HepG2 (cell line): ENCODE data around the gene PRKN. TPM values are rescaled to one million over a fixed set of nuclear protein-coding genes. Genes with fewer than 3 reads are reported as not detected.

Experiments
- ATAC-seq: fragments of 200-7000 bp; cut with Tn5 transposase; 3 replicates; pipeline ENCODE4 v1.9.1; 2020; ENCODE audit warnings: mild to moderate bottlenecking, moderate library complexity
- BruUV-seq: library from RNA; stranded (reverse); fragments of 400-500 nt; replicated peaks from 2 replicates; lab custom pipeline; 2021; lab: Mats Ljungman, UMichigan
- CTCF ChIA-PET: fragments of 300-600 bp; formaldehyde crosslinking; extraction: SDS; loops from one replicate; lab custom pipeline; 2021; ENCODE audit warnings: low total read pairs, inconsistent platforms, low intra/inter-chr PET ratio; lab: Yijun Ruan, JAX
- POLR2A ChIA-PET: fragments of 350-600 bp; sonication (Branson Sonifier 250); formaldehyde crosslinking; loops from one replicate; lab custom pipeline; 2020; ENCODE audit warnings: antibody characterized with exemption, inconsistent platforms; lab: Yijun Ruan, JAX
- DNase-seq: peaks from one replicate; pipeline ENCODE4 v3.0.0-alpha.2; 2015; ENCODE audit warnings: low spot score
- FAIRE-seq: peaks from 3 replicates; lab custom pipeline; 2011; peaks lifted over from hg19 to GRCh38; lab: Jason Lieb, UNC
- H2AFZ ChIP-seq: one replicate; pipeline ENCODE4 v1.6.1; 2011; ENCODE audit warnings: low read length, inconsistent platforms
- H3K27ac ChIP-seq: fragments of 300-600 bp; 3 replicates; pipeline ENCODE4 v1.8.0; 2011; ENCODE audit warnings: mixed run types, mild to moderate bottlenecking, mixed read lengths, low read length, inconsistent platforms; ENCODE audit not compliant: insufficient read depth; ENCODE audit errors: extremely low read length
- H3K27me3 ChIP-seq, 2 experiments: fragments of 200-600 bp in 1 of 2; 2 replicates in 1 of 2; 3 replicates in 1 of 2; pipeline versions ENCODE4 v1.6.0 to v1.8.0; 2011; ENCODE audit warnings: low read length in 2 of 2, mild to moderate bottlenecking in 2 of 2, moderate library complexity in 2 of 2, inconsistent platforms in 1 of 2; ENCODE audit not compliant: insufficient read depth in 2 of 2, control insufficient read depth in 1 of 2
- H3K36me3 ChIP-seq, 2 experiments: fragments of 200-600 bp in 1 of 2; replicated peaks in 1 of 2; 2 replicates in 1 of 2; 3 replicates in 1 of 2; pipeline versions ENCODE4 v1.5.1 to v1.8.0; 2011; ENCODE audit warnings: low read length in 2 of 2, inconsistent platforms in 1 of 2; ENCODE audit not compliant: insufficient read depth in 2 of 2, control insufficient read depth in 1 of 2
- H3K4me1 ChIP-seq: 2 replicates; pipeline ENCODE4 v1.5.1; 2012; ENCODE audit warnings: low read length, inconsistent platforms; ENCODE audit not compliant: insufficient read depth
- H3K4me2 ChIP-seq: 2 replicates; pipeline ENCODE4 v1.6.0; 2011; ENCODE audit warnings: low read depth, low read length, inconsistent platforms
- H3K4me3 ChIP-seq, 3 experiments: fragments of 200-600 bp in 1 of 3; sonication (generic), shearing (Covaris generic) in 1 of 3; replicated peaks in 1 of 3; 2 replicates each; pipeline ENCODE4 v1.5.1; 2011 to 2016; ENCODE audit warnings: low read length in 3 of 3, inconsistent platforms in 2 of 3, low read depth in 2 of 3, mild to moderate bottlenecking in 2 of 3, control low read depth in 1 of 3, mixed read lengths in 1 of 3; ENCODE audit not compliant: insufficient read depth in 1 of 3
- H3K79me2 ChIP-seq: one replicate; pipeline ENCODE4 v1.6.1; 2011; ENCODE audit warnings: low read length, inconsistent platforms; ENCODE audit not compliant: insufficient read depth
- H3K9ac ChIP-seq: 2 replicates; pipeline ENCODE4 v1.6.0; 2011; ENCODE audit warnings: mild to moderate bottlenecking, low read depth, low read length, inconsistent platforms; ENCODE audit not compliant: insufficient read depth
- H3K9me3 ChIP-seq: 2 replicates; pipeline ENCODE4 v1.5.1; 2012; ENCODE audit warnings: mild to moderate bottlenecking, low read length
- H4K20me1 ChIP-seq: 2 replicates; pipeline ENCODE4 v1.6.0; 2011; ENCODE audit warnings: inconsistent platforms, mild to moderate bottlenecking, low read length, moderate library complexity; ENCODE audit not compliant: insufficient read depth
- JUND ChIP-seq: sonication (generic); formaldehyde crosslinking; IDR thresholded peaks from 2 replicates; pipeline ENCODE4 v1.8.0; 2022; ENCODE audit warnings: mild to moderate bottlenecking, missing genetic modification reagents
- SALL1 ChIP-seq: sonication (generic); formaldehyde crosslinking; IDR thresholded peaks from 2 replicates; pipeline ENCODE4 v1.8.0; 2022; ENCODE audit warnings: mild to moderate bottlenecking, missing genetic modification reagents
- SNAPC2 ChIP-seq: sonication (generic); formaldehyde crosslinking; IDR thresholded peaks from 2 replicates; pipeline ENCODE4 v1.8.1; 2022; ENCODE audit warnings: mild to moderate bottlenecking, missing genetic modification reagents
- ZFP36L2 ChIP-seq: sonication (generic); formaldehyde crosslinking; IDR thresholded peaks from 2 replicates; pipeline ENCODE4 v1.4.0; 2020; ENCODE audit warnings: missing genetic modification reagents
- ZNF563 ChIP-seq: sonication (generic); formaldehyde crosslinking; IDR thresholded peaks from 2 replicates; pipeline ENCODE4 v1.8.0; 2022; ENCODE audit warnings: mild to moderate bottlenecking, moderate library complexity, missing genetic modification reagents
- ZNF772 ChIP-seq: sonication (generic); formaldehyde crosslinking; IDR thresholded peaks from 2 replicates; pipeline ENCODE4 v1.5.0; 2020; ENCODE audit warnings: mild to moderate bottlenecking, missing genetic modification reagents
- ZNF879 ChIP-seq: sonication (generic); formaldehyde crosslinking; IDR thresholded peaks from 2 replicates; pipeline ENCODE4 v1.8.1; 2023; ENCODE audit warnings: missing genetic modification reagents
- WGBS: methylation state at CpG from one replicate; pipeline ENCODE4 v1.1.6; 2017; ENCODE audit warnings: low lambda C conversion rate; 5-methylcytosine and 5-hydroxymethylcytosine counted together
- in situ Hi-C: cut with HindIII; loops from 2 replicates; pipeline ENCODE4 v1.10.0; 2017; ENCODE audit warnings: low pct_unique_long_range_greater_than_20kb; ENCODE audit not compliant: extremely low pct_ligation_motif_present
- intact Hi-C: fragments of 100-400 bp; cut with micrococcal nuclease; formaldehyde crosslinking; loops from one replicate; pipeline ENCODE4 v1.10.0; 2022; ENCODE audit not compliant: unreplicated experiment
- polyA plus RNA-seq, 8 experiments: library from polyadenylated mRNA; depleted of rRNA in 3 of 8; stranded (reverse) in 7 of 8; unstranded in 1 of 8; fragments of >200 nt; fragmentation: Illumina TruSeq in 4 of 8; extraction: Trizol in 4 of 8; gene quantifications; 2 replicates each; pipeline versions ENCODE4 v1.2.1 to v1.2.3, GENCODE V29; 2011 to 2016; ENCODE audit warnings: low read depth in 4 of 8, missing spikeins in 1 of 8, mixed read lengths in 1 of 8; ENCODE audit not compliant: insufficient read depth in 1 of 8
- total RNA-seq, 5 experiments: library from RNA; depleted of rRNA; stranded (reverse); fragments of >200 nt; fragmentation: Illumina TruSeq; extraction: Trizol; gene quantifications; 2 replicates each; pipeline ENCODE4 v1.2.3, GENCODE V29; 2016; ENCODE audit warnings: low read depth in 1 of 5
- TF ChIP-seq, protein P1 (sequence below): sonication (generic); formaldehyde crosslinking; IDR thresholded peaks from 2 replicates; pipeline ENCODE4 v1.5.0; 2020; ENCODE audit warnings: missing genetic modification reagents
- TF ChIP-seq, protein P2 (sequence below): sonication (generic); formaldehyde crosslinking; IDR thresholded peaks from 2 replicates; pipeline ENCODE4 v1.8.1; 2023; ENCODE audit warnings: mild to moderate bottlenecking, missing genetic modification reagents
- TF ChIP-seq, protein P3 (sequence below): sonication (generic); formaldehyde crosslinking; IDR thresholded peaks from 2 replicates; pipeline ENCODE4 v1.4.0; 2020; ENCODE audit warnings: missing genetic modification reagents
- TF ChIP-seq, protein P4 (sequence below): sonication (generic); formaldehyde crosslinking; IDR thresholded peaks from 2 replicates; pipeline ENCODE4 v1.5.0; 2020; ENCODE audit warnings: missing genetic modification reagents, mild to moderate bottlenecking, borderline replicate concordance

PRKN gene
- total and polyA plus RNA-seq, 2 of the 13 experiments (the other 11 are each of a cell fraction or from before 2014, with no cell fraction given), result 0.31 to 0.44 TPM

DNA sequence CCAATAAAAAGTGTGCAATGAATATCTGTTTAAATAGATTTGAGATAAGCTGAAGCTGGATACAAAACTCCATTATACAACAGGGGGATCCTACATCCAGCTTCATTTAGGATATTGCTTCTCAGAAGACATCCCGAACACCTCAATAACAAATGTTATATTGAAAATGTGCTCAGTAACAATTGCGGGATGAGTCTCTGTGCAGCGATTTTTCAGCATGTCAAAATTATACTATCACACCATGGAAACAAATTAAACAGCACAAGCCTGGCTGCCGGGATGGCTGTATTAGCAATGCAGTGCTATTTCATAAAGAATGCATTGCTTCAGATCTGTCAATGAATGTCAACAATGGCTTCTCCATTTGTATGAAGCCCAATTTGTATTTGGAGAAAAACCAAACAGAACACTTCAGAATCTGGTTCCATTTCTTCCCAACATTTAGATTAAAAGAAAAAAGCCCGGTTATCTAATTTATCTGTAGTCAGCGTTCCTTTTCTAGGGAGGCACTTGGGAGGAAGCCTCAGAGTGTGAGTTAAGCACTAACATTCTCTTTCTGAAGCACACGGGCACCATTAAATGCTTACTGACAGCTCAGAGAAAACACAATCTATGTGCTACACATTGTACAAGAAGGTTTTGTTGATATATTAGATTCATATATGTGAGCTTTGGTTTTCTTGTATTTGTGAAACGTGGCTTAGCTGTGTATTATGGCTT lies 1142.8 kb downstream of the PRKN start:
- H3K36me3 ChIP-seq, result no peaks in the 10 kb centered on the region
- H3K9ac ChIP-seq, result no peak overlapping the region
- CTCF ChIA-PET, result no interaction called here
- no peaks in the 10 kb centered on the region for H3K9me3 ChIP-seq
- TF ChIP-seq ZNF563 (CRISPR knock-in tag) (no peak), ZNF879 (no peak), JUND (CRISPR knock-in tag) (no peak), ZNF772 (CRISPR knock-in tag) (no peak), SNAPC2 (no peak), ZFP36L2 (CRISPR knock-in tag) (no peak), SALL1 (CRISPR knock-in tag) (no peak)
- TF ChIP-seq, protein P1, sequence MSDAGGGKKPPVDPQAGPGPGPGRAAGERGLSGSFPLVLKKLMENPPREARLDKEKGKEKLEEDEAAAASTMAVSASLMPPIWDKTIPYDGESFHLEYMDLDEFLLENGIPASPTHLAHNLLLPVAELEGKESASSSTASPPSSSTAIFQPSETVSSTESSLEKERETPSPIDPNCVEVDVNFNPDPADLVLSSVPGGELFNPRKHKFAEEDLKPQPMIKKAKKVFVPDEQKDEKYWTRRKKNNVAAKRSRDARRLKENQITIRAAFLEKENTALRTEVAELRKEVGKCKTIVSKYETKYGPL (CRISPR knock-in tag), result no peak
- TF ChIP-seq, protein P2, sequence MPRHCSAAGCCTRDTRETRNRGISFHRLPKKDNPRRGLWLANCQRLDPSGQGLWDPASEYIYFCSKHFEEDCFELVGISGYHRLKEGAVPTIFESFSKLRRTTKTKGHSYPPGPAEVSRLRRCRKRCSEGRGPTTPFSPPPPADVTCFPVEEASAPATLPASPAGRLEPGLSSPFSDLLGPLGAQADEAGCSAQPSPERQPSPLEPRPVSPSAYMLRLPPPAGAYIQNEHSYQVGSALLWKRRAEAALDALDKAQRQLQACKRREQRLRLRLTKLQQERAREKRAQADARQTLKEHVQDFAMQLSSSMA (CRISPR knock-in tag), result no peak
- TF ChIP-seq, protein P3, sequence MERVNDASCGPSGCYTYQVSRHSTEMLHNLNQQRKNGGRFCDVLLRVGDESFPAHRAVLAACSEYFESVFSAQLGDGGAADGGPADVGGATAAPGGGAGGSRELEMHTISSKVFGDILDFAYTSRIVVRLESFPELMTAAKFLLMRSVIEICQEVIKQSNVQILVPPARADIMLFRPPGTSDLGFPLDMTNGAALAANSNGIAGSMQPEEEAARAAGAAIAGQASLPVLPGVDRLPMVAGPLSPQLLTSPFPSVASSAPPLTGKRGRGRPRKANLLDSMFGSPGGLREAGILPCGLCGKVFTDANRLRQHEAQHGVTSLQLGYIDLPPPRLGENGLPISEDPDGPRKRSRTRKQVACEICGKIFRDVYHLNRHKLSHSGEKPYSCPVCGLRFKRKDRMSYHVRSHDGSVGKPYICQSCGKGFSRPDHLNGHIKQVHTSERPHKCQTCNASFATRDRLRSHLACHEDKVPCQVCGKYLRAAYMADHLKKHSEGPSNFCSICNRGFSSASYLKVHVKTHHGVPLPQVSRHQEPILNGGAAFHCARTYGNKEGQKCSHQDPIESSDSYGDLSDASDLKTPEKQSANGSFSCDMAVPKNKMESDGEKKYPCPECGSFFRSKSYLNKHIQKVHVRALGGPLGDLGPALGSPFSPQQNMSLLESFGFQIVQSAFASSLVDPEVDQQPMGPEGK (CRISPR knock-in tag), result no peak
- TF ChIP-seq, protein P4, sequence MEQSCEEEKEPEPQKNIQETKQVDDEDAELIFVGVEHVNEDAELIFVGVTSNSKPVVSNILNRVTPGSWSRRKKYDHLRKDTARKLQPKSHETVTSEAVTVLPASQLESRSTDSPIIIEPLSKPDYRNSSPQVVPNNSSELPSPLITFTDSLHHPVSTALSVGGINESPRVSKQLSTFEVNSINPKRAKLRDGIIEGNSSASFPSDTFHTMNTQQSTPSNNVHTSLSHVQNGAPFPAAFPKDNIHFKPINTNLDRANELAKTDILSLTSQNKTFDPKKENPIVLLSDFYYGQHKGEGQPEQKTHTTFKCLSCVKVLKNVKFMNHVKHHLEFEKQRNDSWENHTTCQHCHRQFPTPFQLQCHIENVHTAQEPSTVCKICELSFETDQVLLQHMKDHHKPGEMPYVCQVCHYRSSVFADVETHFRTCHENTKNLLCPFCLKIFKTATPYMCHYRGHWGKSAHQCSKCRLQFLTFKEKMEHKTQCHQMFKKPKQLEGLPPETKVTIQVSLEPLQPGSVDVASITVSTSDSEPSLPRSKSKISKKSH (CRISPR knock-in tag), result no peak
- BruUV-seq, result no TSS peak
- 24% methylated on average over 8 of the region's 8 CpGs for WGBS
- no peaks in the 10 kb centered on the region for H4K20me1 ChIP-seq
- DNase-seq (no peak), FAIRE-seq (no peak), ATAC-seq (no peak)
- no peaks in the 10 kb centered on the region; a peak in 1 of 5 replicates for H3K27me3 ChIP-seq
- H3K4me3 ChIP-seq, result no peak overlapping the region
- intact Hi-C loops, result no loop called here
- H3K4me2 ChIP-seq, result no peak overlapping the region
- H3K4me1 ChIP-seq, result no peaks in the 10 kb centered on the region
- H2AFZ ChIP-seq, result no peak overlapping the region
- H3K27ac ChIP-seq, result no peak overlapping the region
- POLR2A ChIA-PET, result no interaction called here
- in situ Hi-C loops, result no loop called here
- no peaks in the 10 kb centered on the region for H3K79me2 ChIP-seq
